T-helper 1 cell treated with Interleukin-12 subunit alpha and Interleukin-12 subunit beta and Interleukin-4 antibody, amounts not matched to agents 30 ng/mL and 1 ng/mL, for 36 hours (primary cell): Measurements from ENCODE around the gene DENND4A. TPM values are rescaled to one million over a fixed set of nuclear protein-coding genes. Genes with fewer than 3 reads are reported as not detected.

Experiments
- intact Hi-C: fragments of 100-400 bp; cut with micrococcal nuclease; formaldehyde crosslinking; loops from one replicate; pipeline ENCODE4 v1.15.1; 2024
- total RNA-seq: library from RNA; stranded (reverse); gene quantifications from 2 replicates; pipeline ENCODE4 v1.2.3, GENCODE V29; 2022

The DENND4A gene
- total RNA-seq, 1 donor from 2014 or later, result 49.6 TPM

DNA sequence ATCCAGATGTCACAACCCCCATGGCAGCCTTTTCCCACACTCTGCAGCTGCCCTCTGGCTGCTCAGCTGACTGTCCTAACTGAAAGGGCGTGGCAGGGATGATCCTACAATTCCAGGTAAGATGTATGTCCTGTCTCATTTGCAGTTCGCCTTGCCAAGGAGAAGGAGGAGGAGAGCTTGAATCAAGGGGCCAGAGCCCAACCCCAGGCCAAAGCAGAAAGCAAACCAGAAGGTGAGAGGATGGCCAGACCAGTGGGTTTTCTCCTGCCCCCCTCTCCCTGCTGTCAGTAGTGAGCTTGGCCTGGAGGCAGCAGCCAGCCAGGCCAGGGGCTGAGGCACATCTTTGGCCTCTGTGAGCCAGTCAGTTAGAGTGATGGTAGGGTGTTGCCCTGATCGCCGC lies 147.8 kb downstream of the DENND4A start:
- intact Hi-C loops, result no loop called here

DNA sequence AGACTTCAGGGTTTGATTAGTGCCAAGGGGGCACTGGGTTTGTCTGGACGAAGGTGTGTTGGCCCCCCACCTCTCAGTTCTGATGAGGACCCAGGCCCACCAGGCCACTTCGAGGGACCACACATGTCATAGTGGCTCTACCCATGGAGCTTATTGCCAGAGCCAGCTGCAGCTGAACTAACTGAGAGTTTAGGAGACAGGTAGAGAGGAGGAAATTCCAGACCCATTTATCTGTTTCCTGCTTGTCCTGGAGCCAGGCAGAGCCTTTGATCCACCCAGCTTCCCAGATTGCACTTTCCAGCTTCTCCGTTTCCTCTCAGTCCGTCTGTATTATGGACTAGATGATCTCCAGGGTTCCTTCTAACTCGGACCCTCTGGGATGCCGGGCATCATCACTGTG lies 149.5 kb downstream of the DENND4A start:
- intact Hi-C loops, result no loop called here

DNA sequence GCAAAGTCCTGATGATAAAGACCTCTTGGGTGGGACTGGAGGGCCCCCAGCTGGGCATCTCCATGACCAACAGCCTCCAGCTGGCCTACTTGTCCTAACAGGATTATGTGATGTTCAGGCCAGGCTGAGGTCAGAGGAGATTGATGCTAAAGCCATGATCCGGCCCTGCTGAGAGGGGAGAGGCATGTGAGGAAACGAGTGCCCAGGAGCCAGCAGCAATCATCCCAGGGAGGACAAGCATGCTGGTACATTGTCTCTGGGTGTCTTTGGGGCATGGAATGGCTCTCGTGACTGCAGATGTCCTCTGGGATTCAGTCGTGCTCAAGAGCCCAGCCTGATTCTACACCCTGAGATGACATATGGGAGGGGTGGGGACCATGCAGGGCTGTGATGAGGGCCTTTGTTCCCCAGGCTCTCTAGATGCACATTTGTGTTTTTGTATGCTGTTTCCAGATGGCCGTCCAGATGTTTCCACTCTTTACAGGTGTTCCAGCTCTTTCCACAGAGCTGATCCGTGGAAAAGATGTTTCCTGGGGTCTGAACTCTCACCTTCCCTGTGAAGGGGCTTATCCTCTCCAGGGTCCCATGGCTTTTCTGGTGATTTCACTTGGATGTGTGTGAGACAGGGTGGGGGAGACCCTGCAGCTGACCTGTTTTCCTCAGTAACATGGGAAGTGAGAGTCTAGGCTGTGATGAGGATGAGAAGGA lies 150.2 kb downstream of the DENND4A start:
- intact Hi-C loops, result no loop called here

DNA sequence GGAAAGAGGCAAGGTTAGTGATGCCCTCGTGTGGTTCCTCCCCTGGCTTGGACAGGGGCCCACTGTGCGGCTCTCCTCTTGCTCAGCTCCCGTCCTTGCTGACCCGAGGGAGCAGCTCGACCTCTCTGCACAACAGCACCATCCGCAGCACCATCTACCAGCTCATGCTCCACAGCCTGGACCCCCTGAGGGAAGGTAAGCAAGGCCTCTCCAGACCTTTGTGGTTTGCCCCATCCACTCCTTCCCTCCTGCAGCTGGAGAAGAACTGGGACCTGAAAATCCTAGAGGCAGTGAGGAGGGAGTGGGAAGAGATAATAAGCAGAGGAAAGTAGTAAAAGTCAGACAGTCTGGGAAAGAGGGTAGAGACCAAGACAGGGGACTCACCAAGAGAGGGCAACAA lies 152.6 kb downstream of the DENND4A start:
- intact Hi-C loops, result loop anchor here (10.0 kb wide), 1 partner anchor 305 kb away; no protein-coding TSS in a partner anchor

DNA sequence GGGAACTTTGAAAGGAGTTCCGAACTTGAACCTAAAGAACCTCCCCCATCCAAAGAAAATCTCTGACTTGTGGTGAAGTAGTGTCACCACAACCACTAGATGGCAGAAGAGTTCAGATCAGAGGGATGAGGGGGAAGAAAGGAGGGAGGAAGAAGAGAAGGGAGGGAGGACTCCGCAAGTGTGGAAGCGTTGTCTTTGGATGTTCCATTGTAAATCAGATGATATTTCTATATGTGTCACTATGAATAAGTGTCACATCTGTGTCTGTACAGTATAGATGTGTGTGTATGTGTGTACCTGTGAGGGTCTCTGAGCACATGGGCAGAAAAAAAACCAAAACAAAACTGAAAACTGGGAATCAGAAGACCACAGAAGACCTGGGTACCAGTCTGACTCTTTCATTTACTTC lies 153.4 kb downstream of the DENND4A start:
- intact Hi-C loops, result loop anchor here (1.0 to 10.0 kb wide), 4 partner anchors 191 to 447 kb away; no protein-coding TSS in a partner anchor

DNA sequence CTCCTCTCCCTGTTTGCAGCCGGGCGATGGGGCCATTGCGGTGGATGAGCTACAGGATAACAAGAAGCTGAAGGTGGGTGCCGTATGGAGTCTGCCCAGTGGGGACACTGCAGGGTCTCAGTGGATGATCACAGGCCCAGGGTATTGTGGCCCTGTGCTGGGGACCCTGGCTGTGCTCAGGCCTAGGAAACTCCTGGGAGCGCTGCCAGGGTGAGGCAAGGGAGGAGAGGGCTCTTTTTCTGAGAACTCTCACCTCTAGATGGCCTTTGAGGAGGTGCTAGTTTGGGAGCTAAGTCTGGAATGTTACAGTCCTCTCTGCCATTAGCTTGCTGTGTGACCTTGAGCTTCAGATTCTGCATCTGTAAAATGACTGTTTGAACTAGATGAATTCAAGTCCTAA lies 154.0 kb downstream of the DENND4A start:
- intact Hi-C loops, result loop anchor here (1.0 to 10.0 kb wide), 4 partner anchors 191 to 447 kb away; no protein-coding TSS in a partner anchor

DNA sequence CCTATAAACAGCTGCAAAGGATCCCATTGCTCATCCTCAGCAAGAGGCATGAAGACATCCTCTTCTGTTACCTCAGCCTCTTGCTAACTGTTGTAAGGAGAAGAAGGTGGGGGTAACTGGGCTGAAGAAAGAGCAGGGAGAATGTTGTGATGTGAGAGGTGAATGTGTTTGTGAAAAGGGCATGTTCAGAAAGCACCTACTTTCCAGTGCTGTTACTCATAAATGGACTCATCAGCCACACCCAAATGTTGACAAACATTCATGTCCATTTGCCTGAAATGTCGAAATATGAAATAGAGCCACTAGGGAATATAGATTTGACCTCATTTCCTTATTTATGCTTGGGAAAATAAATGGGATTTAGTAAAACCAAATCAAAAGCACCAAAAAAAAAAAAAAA lies 157.7 kb downstream of the DENND4A start:
- intact Hi-C loops, result loop anchor here (10.0 kb wide), 1 partner anchor 310 kb away; no protein-coding TSS in a partner anchor

DNA sequence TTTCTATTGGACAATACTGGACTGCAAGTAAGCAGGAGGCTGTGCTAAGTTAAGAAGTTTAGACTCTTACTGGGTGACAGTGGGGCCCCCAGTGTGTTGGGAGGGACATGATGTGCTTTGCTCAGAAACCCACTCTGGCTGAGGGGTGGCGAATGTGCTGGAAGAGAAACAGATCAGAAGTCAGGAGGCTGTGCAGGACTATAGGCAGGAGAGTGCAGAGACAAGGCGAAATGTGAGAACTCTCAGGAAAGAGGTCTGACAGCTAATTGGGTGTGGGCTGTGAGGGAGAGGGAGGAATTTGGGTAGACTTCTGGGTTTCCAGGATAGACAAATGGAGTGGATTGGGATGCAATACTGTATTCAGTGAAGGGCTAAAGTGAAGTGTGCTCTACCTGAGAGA lies 158.3 kb downstream of the DENND4A start:
- intact Hi-C loops, result loop anchor here (10.0 kb wide), 1 partner anchor 311 kb away; no protein-coding TSS in a partner anchor

DNA sequence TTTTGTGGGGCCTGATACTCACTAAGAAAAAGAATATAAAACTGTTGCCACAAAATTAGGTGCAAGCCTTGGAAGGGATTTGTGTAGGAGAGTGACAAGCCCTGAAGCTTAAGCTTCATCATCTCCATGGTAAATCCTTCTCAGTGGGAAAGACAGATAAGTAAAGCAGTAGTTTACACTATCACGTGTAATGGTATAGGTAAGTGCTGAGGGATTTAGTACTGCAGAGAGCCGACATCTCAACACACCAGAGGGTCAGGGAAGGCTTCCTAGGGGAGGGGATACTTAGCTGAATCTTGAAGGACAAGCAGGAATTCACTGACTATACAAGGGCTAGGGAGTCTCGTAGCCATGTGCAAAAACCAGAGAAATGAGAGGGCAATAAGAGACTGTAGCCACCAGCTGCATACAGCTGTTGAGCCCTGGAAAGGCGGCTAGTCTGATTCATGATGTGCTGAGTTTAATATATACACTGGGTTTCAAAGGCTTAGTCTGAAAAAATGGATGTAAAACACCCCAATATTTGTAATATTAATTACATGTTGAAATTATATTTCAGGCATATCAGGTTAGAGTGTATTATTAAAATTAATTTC lies 159.2 kb downstream of the DENND4A start:
- intact Hi-C loops, result loop anchor here (10.0 kb wide), 1 partner anchor 312 kb away; no protein-coding TSS in a partner anchor

DNA sequence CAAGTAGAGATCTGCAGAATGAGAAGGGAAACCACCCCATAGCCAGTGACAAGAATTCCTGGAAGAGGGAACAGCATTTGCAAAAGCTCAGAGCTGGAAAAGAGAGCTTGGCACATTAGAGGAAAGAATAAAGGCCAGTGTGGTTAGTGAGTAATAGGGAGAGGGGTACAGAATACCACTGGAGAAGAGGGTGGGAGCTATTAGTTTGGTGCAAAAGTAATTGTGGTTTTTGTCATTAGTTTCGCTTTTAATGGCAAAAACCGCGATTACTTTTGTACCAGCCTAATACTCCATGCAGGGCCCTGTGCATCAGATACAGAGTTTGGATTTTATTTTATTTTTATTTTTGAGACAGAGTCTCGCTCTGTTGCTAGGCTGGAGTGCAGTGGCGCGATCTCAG lies 160.6 kb downstream of the DENND4A start:
- intact Hi-C loops, result loop anchor here (10.0 kb wide), 1 partner anchor 313 kb away; no protein-coding TSS in a partner anchor

DNA sequence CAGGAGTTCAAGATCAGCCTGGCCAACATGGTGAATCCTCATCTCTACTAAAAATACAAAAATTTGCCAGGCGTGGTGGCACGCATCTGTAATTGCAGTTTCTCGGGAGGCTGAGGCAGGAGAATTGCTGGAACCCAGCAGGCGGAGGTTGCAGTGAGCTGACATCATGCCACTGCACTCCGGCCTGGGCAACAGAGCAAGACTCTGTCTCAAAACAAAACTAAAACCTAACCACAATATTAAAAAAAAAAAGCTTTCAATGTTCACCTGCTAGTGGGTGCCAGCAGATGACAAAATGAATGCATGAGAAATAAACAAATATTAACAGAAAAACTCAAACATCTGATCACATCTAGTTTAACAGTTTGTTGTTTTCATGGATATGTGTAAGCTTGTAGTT lies 161.3 kb downstream of the DENND4A start:
- intact Hi-C loops, result loop anchor here (10.0 kb wide), 1 partner anchor 314 kb away; no protein-coding TSS in a partner anchor

DNA sequence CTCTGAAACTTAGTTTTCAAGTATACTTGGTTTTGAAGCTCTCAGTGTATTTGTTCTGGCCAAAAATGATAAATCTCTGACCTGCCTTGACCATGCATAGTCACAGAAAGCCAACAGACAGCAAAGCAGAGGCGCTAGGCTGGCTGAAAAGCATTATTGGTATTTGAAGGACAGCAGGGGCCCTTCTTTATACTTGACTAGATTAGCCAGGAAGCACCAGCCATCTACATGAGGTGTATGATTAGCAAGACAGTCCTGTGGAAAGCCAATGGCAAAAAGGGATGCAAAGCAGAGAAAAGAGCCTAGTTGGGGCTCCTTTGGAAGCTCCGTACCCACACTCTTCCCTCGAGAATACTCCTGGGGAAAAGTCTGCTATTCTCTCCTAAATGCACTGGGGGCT lies 162.5 kb downstream of the DENND4A start:
- intact Hi-C loops, result no loop called here

DNA sequence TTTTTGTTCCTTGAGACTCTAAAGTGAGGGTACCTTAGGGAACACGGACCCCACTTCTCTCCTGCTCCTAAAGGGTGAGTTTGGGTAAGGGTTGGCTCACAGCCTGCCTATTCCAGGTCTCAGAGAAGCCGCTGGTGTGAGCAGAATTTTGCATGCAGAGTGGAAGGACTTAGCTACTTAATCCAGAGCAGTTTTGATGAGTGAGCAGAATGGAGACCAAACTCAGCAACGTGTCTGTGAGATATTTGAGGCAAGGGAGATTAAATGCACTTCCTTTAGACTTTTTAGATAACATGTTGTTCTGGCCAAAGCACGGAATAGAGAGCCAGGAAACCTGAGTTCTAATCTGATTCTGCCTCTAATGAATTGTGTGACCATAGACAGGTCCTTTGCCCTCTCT lies 165.2 kb downstream of the DENND4A start:
- intact Hi-C loops, result no loop called here

DNA sequence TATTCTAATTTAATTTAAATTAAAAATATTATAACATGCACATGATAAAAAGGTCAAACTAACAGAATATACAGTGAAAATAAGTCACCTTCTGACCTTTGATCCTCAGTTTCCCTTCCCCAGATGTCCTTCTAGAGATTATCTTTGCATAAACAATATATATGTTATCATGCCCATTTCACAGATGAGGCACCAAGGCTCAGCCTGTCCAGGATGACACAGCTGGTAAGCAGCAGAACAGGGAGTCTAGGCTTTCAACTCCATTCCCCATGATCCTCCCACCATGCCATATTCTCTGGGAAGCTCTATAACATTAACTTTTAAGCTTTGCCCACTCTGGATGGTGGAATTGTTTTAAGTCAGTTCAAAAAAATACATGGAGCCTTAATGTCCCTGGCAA lies 169.0 kb downstream of the DENND4A start:
- intact Hi-C loops, result no loop called here

DNA sequence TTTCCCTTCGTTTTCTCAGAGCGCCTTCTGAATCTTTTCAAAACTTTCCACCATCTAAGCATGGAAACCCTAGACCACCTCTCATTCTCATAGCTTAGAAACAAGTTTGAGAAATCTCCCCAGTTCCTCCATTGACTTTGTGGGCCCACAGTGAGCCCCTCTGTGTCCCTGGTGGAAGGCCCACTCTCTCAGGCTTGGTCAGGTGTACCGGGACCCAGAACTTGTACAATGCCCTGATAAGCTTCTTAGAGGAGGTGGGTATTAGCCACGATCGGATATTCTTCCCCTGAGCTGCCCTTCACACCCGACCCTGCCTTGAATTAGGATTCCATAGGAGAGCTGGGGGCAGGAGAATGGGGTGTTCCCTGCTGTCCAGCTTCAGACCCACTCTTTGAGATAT lies 170.5 kb downstream of the DENND4A start, which contains the start of gene SLC24A1:
SLC24A1 (plus strand) TSS at position 301 of the 400 bp plus-strand sequence. CDS start 2,143 bp downstream, outside the sequence.
- intact Hi-C loops, result no loop called here

DNA sequence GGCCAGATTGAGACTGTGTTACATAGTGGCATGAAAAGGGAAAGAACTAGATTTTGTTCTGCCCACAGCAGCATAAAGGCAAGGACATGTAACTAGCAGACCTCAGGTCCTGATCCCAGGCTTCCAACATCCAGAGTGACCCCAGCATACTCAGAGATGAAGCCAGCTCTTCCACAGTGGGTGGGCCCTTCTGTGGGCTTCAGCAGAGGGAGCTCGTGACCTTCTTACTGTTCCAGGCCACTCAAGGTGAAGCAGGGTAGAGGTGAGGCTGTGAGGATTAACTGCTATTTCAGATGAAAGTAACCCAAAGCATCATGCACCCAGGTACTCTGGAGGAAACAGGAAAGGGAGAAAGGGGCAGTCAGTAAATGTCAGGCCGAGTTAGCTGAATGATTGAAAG lies 171.3 kb downstream of the DENND4A start:
- intact Hi-C loops, result no loop called here

DNA sequence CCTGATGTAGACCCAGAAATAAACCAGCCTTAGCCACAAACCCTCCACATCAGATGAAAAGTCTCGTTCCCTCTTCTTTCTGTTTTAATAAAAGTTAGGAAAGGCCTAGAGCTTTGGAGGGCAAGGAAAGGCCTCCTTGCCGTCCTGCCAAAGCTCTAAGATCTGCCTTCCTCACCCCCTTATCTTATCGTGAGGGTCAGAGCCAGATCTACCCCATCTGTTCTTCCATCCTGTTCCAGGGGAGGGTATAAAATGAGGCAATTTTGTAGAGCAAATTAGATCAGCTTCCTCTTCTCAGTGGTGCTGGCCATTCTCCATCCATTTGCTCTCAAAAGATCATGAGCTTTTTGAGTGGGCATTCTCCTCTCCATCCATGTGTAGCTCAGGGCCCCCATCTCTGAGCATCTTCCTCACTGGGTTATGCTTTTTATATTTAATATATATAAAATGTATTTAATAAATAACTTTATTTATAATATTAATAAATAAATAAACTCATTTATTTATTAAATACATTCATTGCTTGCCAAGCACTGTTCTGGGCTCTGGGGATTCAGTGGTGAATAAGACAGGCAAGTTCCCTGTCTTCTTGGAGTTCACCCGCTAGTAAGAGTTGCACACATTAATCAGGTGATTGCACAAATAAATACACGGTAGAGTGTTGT lies 172.3 kb downstream of the DENND4A start:
- intact Hi-C loops, result loop anchor here (10.0 kb wide), 1 partner anchor 1235 kb away; the partner anchor contains the start of genes PCLAF and TRIP4

DNA sequence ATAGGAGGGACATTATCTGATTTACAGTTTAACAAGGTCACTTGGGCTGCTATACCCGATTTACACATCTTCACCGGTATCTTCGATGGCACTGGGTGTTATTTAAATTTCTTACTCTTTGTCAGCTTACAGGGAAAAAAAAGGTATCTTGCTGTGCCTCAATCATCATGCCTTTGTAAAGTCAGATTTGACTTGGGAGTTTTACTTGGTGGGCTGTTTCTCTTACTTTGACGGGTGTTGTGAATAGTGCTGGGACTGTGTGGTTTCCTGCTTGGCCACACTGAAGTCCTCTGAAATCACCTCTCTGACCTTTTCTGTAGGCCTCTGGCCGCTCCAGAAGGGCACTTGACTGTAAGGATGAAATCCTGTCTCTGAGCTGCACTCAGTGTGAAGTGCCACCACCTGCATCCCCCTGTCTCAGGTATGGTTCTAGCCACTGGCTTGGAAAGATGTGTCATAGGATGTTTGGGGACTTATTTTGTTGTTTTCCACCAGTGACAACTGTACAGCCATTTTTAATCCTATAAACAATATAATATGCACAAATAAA lies 173.5 kb downstream of the DENND4A start:
- intact Hi-C loops, result loop anchor here (10.0 kb wide), 1 partner anchor 1234 kb away; the partner anchor contains the start of genes PCLAF and TRIP4

DNA sequence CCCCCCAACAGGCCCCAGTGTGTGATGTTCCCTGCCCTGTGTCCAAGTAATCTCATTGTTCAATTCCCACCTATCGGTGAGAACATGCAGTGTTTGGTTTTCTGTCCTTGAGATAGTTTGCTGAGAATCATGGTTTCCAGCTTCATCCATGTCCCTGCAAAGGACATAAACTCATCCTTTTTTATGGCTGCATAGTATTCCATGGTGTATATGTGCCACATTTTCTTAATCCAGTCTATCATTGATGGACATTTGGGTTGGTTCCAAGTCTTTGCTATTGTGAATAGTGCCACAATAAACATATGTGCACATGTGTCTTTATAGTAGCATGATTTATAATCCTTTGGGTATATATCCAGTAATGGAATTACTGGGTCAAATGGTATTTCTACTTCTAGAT lies 176.2 kb downstream of the DENND4A start:
- intact Hi-C loops, result loop anchor here (10.0 kb wide), 1 partner anchor 1231 kb away; the partner anchor contains the start of genes PCLAF and TRIP4

DNA sequence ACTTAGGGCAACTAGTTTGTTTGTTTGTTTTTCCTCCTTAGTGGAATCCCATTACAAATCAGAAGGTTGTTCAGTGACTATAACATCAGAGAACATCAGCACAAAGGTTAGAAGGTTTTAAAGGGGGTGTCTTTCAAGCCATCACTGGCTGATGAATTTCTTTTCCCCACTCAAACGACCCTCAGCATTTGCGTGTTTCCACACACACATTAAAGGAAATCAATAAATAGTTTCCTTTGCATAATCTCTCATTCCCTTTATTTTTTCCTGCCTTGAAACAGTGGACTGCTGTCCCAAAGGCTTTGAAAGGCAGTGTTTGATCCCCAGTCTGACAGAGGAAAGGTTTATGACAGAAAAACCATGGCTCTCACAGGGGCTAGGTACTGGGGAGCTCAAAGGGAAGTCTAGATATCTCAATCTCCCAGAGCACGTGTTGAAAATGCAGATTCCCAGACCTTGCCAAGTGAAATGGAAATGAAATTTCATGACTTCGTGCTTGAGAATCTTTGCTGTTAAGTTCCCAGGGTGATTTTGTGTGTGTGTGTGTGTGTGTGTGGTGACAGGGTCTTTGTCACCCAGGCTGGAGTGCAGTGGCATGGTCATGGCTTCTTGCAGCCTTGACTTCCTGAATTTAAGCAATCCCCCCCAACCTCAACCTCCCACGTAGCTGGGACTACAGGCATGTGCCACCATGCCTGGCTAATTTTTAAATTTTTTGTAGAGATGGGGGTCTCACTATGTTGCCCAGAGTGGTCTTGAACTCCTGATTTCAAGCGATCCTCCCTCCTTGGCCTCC lies 178.9 kb downstream of the DENND4A start:
- intact Hi-C loops, result loop anchor here (10.0 kb wide), 1 partner anchor 1228 kb away; the partner anchor contains the start of genes PCLAF and TRIP4
